Mesendoderm (in vitro differentiated cells): Measurements from ENCODE around the gene SGSH.
A peak's percentile ranks its signal among the peaks of the same experiment; 100 is the strongest.

Experiments
- DNase-seq: peaks from one replicate; pipeline ENCODE4 v3.0.0; 2013
- H2AK5ac ChIP-seq: 2 replicates; pipeline ENCODE4 v1.6.1; 2013; ENCODE audit warnings: low read length, inconsistent platforms
- H2BK120ac ChIP-seq: 2 replicates; pipeline ENCODE4 v1.6.1; 2013; ENCODE audit warnings: low read depth, mild to moderate bottlenecking, low read length, moderate library complexity, mixed read lengths
- H2BK15ac ChIP-seq: replicated peaks from 2 replicates; pipeline ENCODE4 v1.6.1; 2013; ENCODE audit warnings: low read depth, mild to moderate bottlenecking, moderate library complexity
- H2BK5ac ChIP-seq: 2 replicates; pipeline ENCODE4 v1.6.1; 2013; ENCODE audit warnings: low read length, inconsistent platforms
- H3K18ac ChIP-seq: 2 replicates; pipeline ENCODE4 v1.6.1; 2013; ENCODE audit warnings: mild to moderate bottlenecking, low read length, mixed read lengths
- H3K23ac ChIP-seq: one replicate; pipeline ENCODE4 v1.6.1; 2013; ENCODE audit warnings: low read length
- H3K27ac ChIP-seq: 2 replicates; pipeline ENCODE4 v1.5.1; 2013; ENCODE audit warnings: low read depth, mild to moderate bottlenecking, inconsistent platforms, low read length, moderate library complexity
- H3K27me3 ChIP-seq: 2 replicates; pipeline ENCODE4 v1.6.1; 2013; ENCODE audit warnings: low read length, control low read depth, mild to moderate bottlenecking, inconsistent platforms; ENCODE audit not compliant: insufficient read depth, poor library complexity
- H3K36me3 ChIP-seq: 2 replicates; pipeline ENCODE4 v1.6.1; 2013; ENCODE audit warnings: low read length, inconsistent platforms; ENCODE audit not compliant: control insufficient read depth, insufficient read depth
- H3K4ac ChIP-seq: one replicate; pipeline ENCODE4 v1.6.1; 2013; ENCODE audit warnings: low read depth, mild to moderate bottlenecking, low read length, moderate library complexity
- H3K4me1 ChIP-seq: 2 replicates; pipeline ENCODE4 v1.6.1; 2013; ENCODE audit warnings: low read depth, low read length, inconsistent platforms; ENCODE audit not compliant: control insufficient read depth
- H3K4me2 ChIP-seq: 2 replicates; pipeline ENCODE4 v1.6.1; 2013; ENCODE audit warnings: low read length
- H3K4me3 ChIP-seq: 2 replicates; pipeline ENCODE4 v1.5.1; 2013; ENCODE audit warnings: mild to moderate bottlenecking, low read length
- H3K56ac ChIP-seq: one replicate; pipeline ENCODE4 v1.6.1; 2013; ENCODE audit warnings: low read length
- H3K79me1 ChIP-seq: 2 replicates; pipeline ENCODE4 v1.6.1; 2013; ENCODE audit warnings: low read length, inconsistent platforms
- H3K79me2 ChIP-seq: 2 replicates; pipeline ENCODE4 v1.6.1; 2013; ENCODE audit warnings: mild to moderate bottlenecking, low read length; ENCODE audit not compliant: control insufficient read depth, insufficient read depth
- H3K9ac ChIP-seq: 2 replicates; pipeline ENCODE4 v1.6.1; 2013; ENCODE audit warnings: low read length, inconsistent platforms
- H4K5ac ChIP-seq: one replicate; pipeline ENCODE4 v1.6.1; 2013; ENCODE audit warnings: low read length
- H4K8ac ChIP-seq: one replicate; pipeline ENCODE4 v1.6.1; 2013; ENCODE audit warnings: low read depth, mild to moderate bottlenecking, control low read depth, low read length, moderate library complexity
- WGBS: extraction: QIAGEN DNeasy Blood & Tissue Kit; methylation state at CpG from one replicate; pipeline ENCODE4 v1.1.7; 2013; ENCODE audit warnings: low lambda C conversion rate, missing lambda C conversion rate; ENCODE audit not compliant: insufficient coverage; ENCODE audit errors: extremely low coverage; 5-methylcytosine and 5-hydroxymethylcytosine counted together

SGSH gene

GRCh38 chr17:80219013-80219762 lies 945 bp downstream of the SGSH start:
- Histone ChIP-seq H3K9ac (peak overlapping the region; percentile 98), H3K27ac (no peak overlapping the region), H3K27me3 (no peaks in the 10 kb centered on the region), H3K79me2 (peaks cover 2% of the 10 kb centered on the region), H3K4ac (no peak overlapping the region), H3K4me3 (peak overlapping the region; percentile 83), H2BK15ac (no peak overlapping the region), H3K18ac (no peak overlapping the region), H4K8ac (no peak overlapping the region), H2BK5ac (no peak overlapping the region), H3K4me2 (peak overlapping the region; percentile 95), H3K36me3 (no peaks in the 10 kb centered on the region), H2BK120ac (no peak overlapping the region), H3K56ac (peak overlapping the region; percentile 97), H3K23ac (no peak overlapping the region), H3K4me1 (no peaks in the 10 kb centered on the region), H4K5ac (no peak overlapping the region), H2AK5ac (no peak overlapping the region), H3K79me1 (peaks cover 3% of the 10 kb centered on the region)
- peak; percentile 40 for DNase-seq
- WGBS = no CpG with 5 or more reads among the region's 15 CpGs

- Histone ChIP-seq H3K4me1 (no peaks in the 10 kb centered on the region), H3K18ac (no peak overlapping the region), H3K56ac (peak overlapping the region; percentile 3), H2BK120ac (no peak overlapping the region), H3K4ac (no peak overlapping the region), H3K36me3 (no peaks in the 10 kb centered on the region), H2BK15ac (no peak overlapping the region), H2AK5ac (no peak overlapping the region), H3K4me2 (no peak overlapping the region), H4K8ac (no peak overlapping the region), H3K79me1 (peaks cover 3% of the 10 kb centered on the region), H3K9ac (no peak overlapping the region), H3K23ac (peak overlapping the region; percentile 66), H2BK5ac (no peak overlapping the region), H3K4me3 (no peak overlapping the region), H4K5ac (no peak overlapping the region), H3K27me3 (no peaks in the 10 kb centered on the region), H3K27ac (no peak overlapping the region), H3K79me2 (peaks cover 2% of the 10 kb centered on the region)
- WGBS = no CpG with 5 or more reads among the region's 7 CpGs
- DNase-seq = no peak
Measured at GRCh38 chr17:80218391-80218790, 1.7 kb downstream of the SGSH start.

GRCh38 chr17:80217703-80218362 lies 2.3 kb downstream of the SGSH start:
- Histone ChIP-seq H2AK5ac (no peak overlapping the region), H3K27ac (no peak overlapping the region), H4K5ac (no peak overlapping the region), H3K4ac (no peak overlapping the region), H3K23ac (peak overlapping the region; percentile 66), H3K4me1 (no peaks in the 10 kb centered on the region), H4K8ac (no peak overlapping the region), H3K4me3 (no peak overlapping the region), H3K27me3 (no peaks in the 10 kb centered on the region), H3K4me2 (no peak overlapping the region), H3K79me2 (peaks cover 2% of the 10 kb centered on the region), H2BK120ac (no peak overlapping the region), H2BK5ac (no peak overlapping the region), H3K18ac (no peak overlapping the region), H3K9ac (no peak overlapping the region), H3K36me3 (no peaks in the 10 kb centered on the region), H3K79me1 (peaks cover 3% of the 10 kb centered on the region), H2BK15ac (no peak overlapping the region), H3K56ac (no peak overlapping the region)
- no CpG with 5 or more reads among the region's 13 CpGs for WGBS
- no peak for DNase-seq

GRCh38 chr17:80216473-80217456 lies 3.4 kb downstream of the SGSH start:
- H3K4me3 ChIP-seq = no peak overlapping the region
- no peaks in the 10 kb centered on the region for H3K27me3 ChIP-seq
- H3K4me2 ChIP-seq = no peak overlapping the region
- no peak for DNase-seq
- H3K4me1 ChIP-seq = no peaks in the 10 kb centered on the region
- no peak overlapping the region for H3K18ac ChIP-seq
- H3K9ac ChIP-seq = no peak overlapping the region
- H3K79me1 ChIP-seq = peaks cover 3% of the 10 kb centered on the region
- H3K56ac ChIP-seq = no peak overlapping the region
- no peak overlapping the region for H2BK5ac ChIP-seq
- H3K27ac ChIP-seq = no peak overlapping the region
- H2AK5ac ChIP-seq = no peak overlapping the region
- H2BK15ac ChIP-seq = no peak overlapping the region
- WGBS = no CpG with 5 or more reads among the region's 40 CpGs
- H4K8ac ChIP-seq = no peak overlapping the region
- no peak overlapping the region for H2BK120ac ChIP-seq
- H3K4ac ChIP-seq = no peak overlapping the region
- H3K23ac ChIP-seq = no peak overlapping the region
- no peak overlapping the region for H4K5ac ChIP-seq
- H3K79me2 ChIP-seq = peaks cover 2% of the 10 kb centered on the region
- no peaks in the 10 kb centered on the region for H3K36me3 ChIP-seq

GRCh38 chr17:80214878-80215210 lies 5.3 kb downstream of the SGSH start:
- no peak overlapping the region for H2BK15ac ChIP-seq
- H2BK5ac ChIP-seq = no peak overlapping the region
- H4K5ac ChIP-seq = no peak overlapping the region
- H3K4ac ChIP-seq = no peak overlapping the region
- no peak overlapping the region for H3K56ac ChIP-seq
- no peak overlapping the region for H3K27ac ChIP-seq
- no peak overlapping the region for H2AK5ac ChIP-seq
- H3K18ac ChIP-seq = no peak overlapping the region
- H3K79me1 ChIP-seq = peaks cover 3% of the 10 kb centered on the region
- no peak overlapping the region for H3K4me3 ChIP-seq
- no CpG with 5 or more reads among the region's 17 CpGs for WGBS
- peaks cover 1% of the 10 kb centered on the region for H3K79me2 ChIP-seq
- no peaks in the 10 kb centered on the region for H3K36me3 ChIP-seq
- H3K9ac ChIP-seq = no peak overlapping the region
- DNase-seq = no peak
- H4K8ac ChIP-seq = no peak overlapping the region
- H3K27me3 ChIP-seq = no peaks in the 10 kb centered on the region
- no peak overlapping the region for H3K4me2 ChIP-seq
- H3K4me1 ChIP-seq = no peaks in the 10 kb centered on the region
- no peak overlapping the region for H2BK120ac ChIP-seq
- H3K23ac ChIP-seq = no peak overlapping the region
